ENCODE results near the gene MAP1LC3B.
A peak's percentile ranks its signal among the peaks of the same experiment; 100 is the strongest.

MAP1LC3B gene

GRCh38 chr16:87380403-87380802, 11.7 kb upstream of the MAP1LC3B start:
- Histone ChIP-seq H3K27me3 (ENCODE audit: insufficient read depth, poor library complexity, severe bottlenecking) (no peaks in the 10 kb centered on the region), H3K4me3 (replicated peaks; ENCODE audit: insufficient read depth, low read length) (no peak overlapping the region), H3K27ac (replicated peaks) (no peak overlapping the region)
- TF ChIP-seq CTCF (IDR thresholded peaks at IDR 0.05; ENCODE audit: insufficient read depth, low read length) = no peak
- no peak for TF ChIP-seq REST (IDR thresholded peaks at IDR 0.05; ENCODE audit: insufficient replicate concordance, low read depth)
- TF ChIP-seq SPI1 (IDR thresholded peaks at IDR 0.05; ENCODE audit: borderline replicate concordance, low read depth) = no peak
- TF ChIP-seq GABPA (IDR thresholded peaks at IDR 0.05; ENCODE audit: low read depth) = no peak
- no peak for TF ChIP-seq POLR2AphosphoS5 (IDR thresholded peaks at IDR 0.05; ENCODE audit: low read depth)
- no peak for DNase-seq (ENCODE audit: low read depth in 1 of 2, low spot score in 1 of 2)

- TF ChIP-seq GABPA (IDR thresholded peaks at IDR 0.05; ENCODE audit: low read depth) (no peak), REST (IDR thresholded peaks at IDR 0.05; ENCODE audit: insufficient replicate concordance, low read depth) (no peak), CTCF (IDR thresholded peaks at IDR 0.05; ENCODE audit: insufficient read depth, low read length) (no peak), POLR2AphosphoS5 (IDR thresholded peaks at IDR 0.05; ENCODE audit: low read depth) (no peak), SPI1 (IDR thresholded peaks at IDR 0.05; ENCODE audit: borderline replicate concordance, low read depth) (no peak)
- no peak for DNase-seq (ENCODE audit: low read depth in 1 of 2, low spot score in 1 of 2)
- no peak overlapping the region for H3K27ac ChIP-seq (replicated peaks)
- no peak overlapping the region for H3K4me3 ChIP-seq (replicated peaks; ENCODE audit: insufficient read depth, low read length)
- H3K27me3 ChIP-seq (ENCODE audit: insufficient read depth, poor library complexity, severe bottlenecking) = no peaks in the 10 kb centered on the region
These were observed 11.3 kb upstream of the MAP1LC3B start for GRCh38 chr16:87380881-87381280.

- Histone ChIP-seq H3K27me3 (ENCODE audit: insufficient read depth, poor library complexity, severe bottlenecking) (no peaks in the 10 kb centered on the region), H3K4me3 (replicated peaks; ENCODE audit: insufficient read depth, low read length) (peak overlapping the region; percentile 63), H3K27ac (replicated peaks) (no peak overlapping the region)
- DNase-seq (ENCODE audit: low read depth in 1 of 2, low spot score in 1 of 2) = no peak
- TF ChIP-seq SPI1 (IDR thresholded peaks at IDR 0.05; ENCODE audit: borderline replicate concordance, low read depth) = peak; percentile 26; the same call in 1 of the 2 replicates
- TF ChIP-seq CTCF (IDR thresholded peaks at IDR 0.05; ENCODE audit: insufficient read depth, low read length) = no peak
- no peak for TF ChIP-seq GABPA (IDR thresholded peaks at IDR 0.05; ENCODE audit: low read depth)
These were observed 9.9 kb upstream of the MAP1LC3B start for GRCh38 chr16:87382023-87382785.

Measured in HL-60 (cell line).